RWPE2 (cell line): ENCODE measurements around the gene NBPF1.
"Not testable (repeated sequence)": the region's sequence is repeated elsewhere in the genome, so short reads cannot be mapped to it uniquely, and the experiment has no call there.

Experiments
- ATAC-seq: fragments of 200-7000 bp; cut with Tn5 transposase; 3 replicates; pipeline ENCODE4 v1.9.1; 2021; ENCODE audit warnings: low read depth
- DNase-seq: peaks from one replicate; pipeline ENCODE4 v3.0.0-alpha.2; 2020; ENCODE audit warnings: low spot score
- H3K27ac ChIP-seq: fragments of 450-650 bp; 2 replicates; pipeline ENCODE4 v1.5.1; 2017; ENCODE audit warnings: mild to moderate bottlenecking; ENCODE audit not compliant: poor library complexity, severe bottlenecking
- H3K27me3 ChIP-seq: fragments of 250-450 bp; sonication (Bioruptor Pico); 2 replicates; pipeline ENCODE4 v1.5.1; 2021; ENCODE audit warnings: mild to moderate bottlenecking, moderate library complexity; ENCODE audit not compliant: insufficient read depth, poor library complexity, severe bottlenecking
- H3K36me3 ChIP-seq: fragments of 250-450 bp; sonication (Bioruptor Pico); 2 replicates; pipeline ENCODE4 v1.5.1; 2020; ENCODE audit warnings: low read depth, mild to moderate bottlenecking, moderate library complexity
- H3K4me1 ChIP-seq: fragments of 250-450 bp; sonication (Bioruptor Pico); 2 replicates; pipeline ENCODE4 v1.5.1; 2021; ENCODE audit warnings: mild to moderate bottlenecking, moderate library complexity; ENCODE audit not compliant: insufficient read depth, poor library complexity, severe bottlenecking
- H3K4me3 ChIP-seq: fragments of 250-450 bp; sonication (Bioruptor Pico); 2 replicates; pipeline ENCODE4 v1.5.1; 2021; ENCODE audit warnings: mild to moderate bottlenecking, moderate library complexity; ENCODE audit not compliant: severe bottlenecking
- H3K9me3 ChIP-seq: fragments of 250-450 bp; sonication (Bioruptor Pico); 2 replicates; pipeline ENCODE4 v1.5.1; 2021; ENCODE audit warnings: mild to moderate bottlenecking, moderate library complexity; ENCODE audit not compliant: severe bottlenecking
- CTCF ChIP-seq: fragments of 450-650 bp; IDR thresholded peaks from one replicate; pipeline ENCODE4 v1.5.1; 2017; ENCODE audit warnings: mild to moderate bottlenecking, moderate library complexity; ENCODE audit not compliant: poor library complexity, severe bottlenecking

The NBPF1 gene

GRCh38 chr1:16625497-16626408, 12.4 kb upstream of the NBPF1 start:
- DNase-seq (peak; percentile 78), ATAC-seq (no peak)
- no peak for TF ChIP-seq CTCF
- H3K9me3 ChIP-seq, result no peaks in the 10 kb centered on the region
- no peak overlapping the region for H3K27ac ChIP-seq
- no peaks in the 10 kb centered on the region for H3K27me3 ChIP-seq
- H3K36me3 ChIP-seq, result peaks cover 21% of the 10 kb centered on the region; the same call in 1 of the 2 replicates
- H3K4me3 ChIP-seq, result no peak overlapping the region
- H3K4me1 ChIP-seq, result peaks cover 13% of the 10 kb centered on the region

GRCh38 chr1:16623812-16624719, 10.7 kb upstream of the NBPF1 start:
- not testable (repeated sequence) for H3K4me3 ChIP-seq, H3K27me3 ChIP-seq, H3K9me3 ChIP-seq
- Histone ChIP-seq H3K27ac (peak overlapping the region; percentile 66), H3K36me3 (peaks cover 14% of the 10 kb centered on the region; the same call in 1 of the 2 replicates), H3K4me1 (peaks cover 13% of the 10 kb centered on the region)
- DNase-seq (peak; percentile 99), ATAC-seq (peak; percentile 85)

GRCh38 chr1:16623337-16623736, 10.0 kb upstream of the NBPF1 start:
- H3K27me3 ChIP-seq, H3K4me3 ChIP-seq, H3K9me3 ChIP-seq: not testable (repeated sequence)
- DNase-seq, result peak; percentile 94
- peaks cover 19% of the 10 kb centered on the region; the same call in 1 of the 2 replicates for H3K36me3 ChIP-seq
- peak overlapping the region; percentile 66 for H3K27ac ChIP-seq
- ATAC-seq, result peak; percentile 67
- H3K4me1 ChIP-seq, result peaks cover 13% of the 10 kb centered on the region

GRCh38 chr1:16621681-16622315, 8.4 kb upstream of the NBPF1 start:
- not testable (repeated sequence) for H3K4me3 ChIP-seq, H3K27me3 ChIP-seq, H3K9me3 ChIP-seq, H3K27ac ChIP-seq, ATAC-seq
- Histone ChIP-seq H3K36me3 (peaks cover 17% of the 10 kb centered on the region; the same call in 1 of the 2 replicates), H3K4me1 (peaks cover 13% of the 10 kb centered on the region)
- peak; percentile 72 for DNase-seq

- no peak overlapping the region for H3K4me3 ChIP-seq
- H3K27me3 ChIP-seq, result no peaks in the 10 kb centered on the region
- no peak overlapping the region for H3K27ac ChIP-seq
- no peak for DNase-seq
- H3K36me3 ChIP-seq, result peaks cover 17% of the 10 kb centered on the region; the same call in 1 of the 2 replicates
- peak; percentile 73 for TF ChIP-seq CTCF
- ATAC-seq, result no peak
- no peaks in the 10 kb centered on the region for H3K9me3 ChIP-seq
- H3K4me1 ChIP-seq, result peaks cover 13% of the 10 kb centered on the region
Observed at GRCh38 chr1:16621300-16621658, 7.9 kb upstream of the NBPF1 start.

- ATAC-seq, H3K9me3 ChIP-seq, H3K27ac ChIP-seq, H3K4me3 ChIP-seq, H3K27me3 ChIP-seq: not testable (repeated sequence)
- Histone ChIP-seq H3K4me1 (peaks cover 13% of the 10 kb centered on the region), H3K36me3 (peaks cover 17% of the 10 kb centered on the region; the same call in 1 of the 2 replicates)
- peak; percentile 84 for DNase-seq
Observed at GRCh38 chr1:16619803-16620501, 6.6 kb upstream of the NBPF1 start.
